A549 (cell line): ENCODE data around the gene TGFBR3.

ENCODE experiments used
- BCL3 ChIP-seq: fragments of >200 bp; sonication (Bioruptor Twin); formaldehyde crosslinking; IDR thresholded peaks from 3 replicates; pipeline ENCODE4 v1.6.1; 2016
- CBX8 ChIP-seq: fragments of 200-600 bp; sonication (generic); IDR thresholded peaks from 2 replicates; pipeline ENCODE4 v1.6.1; 2016
- E2F6 ChIP-seq: IDR thresholded peaks from 2 replicates; pipeline ENCODE4 v1.6.1; 2012; ENCODE audit warnings: low read depth, borderline replicate concordance
- EP300 ChIP-seq, 2 experiments: fragments of >200 bp; sonication (Bioruptor Twin); formaldehyde crosslinking; IDR thresholded peaks; 2 replicates in 1 of 2; 3 replicates in 1 of 2; pipeline ENCODE4 v1.6.1; 2016 to 2017
- HOXB13 ChIP-seq: fragments of 250-450 bp; sonication (Bioruptor Pico); IDR thresholded peaks from 2 replicates; pipeline ENCODE4 v1.5.0; 2020; ENCODE audit warnings: low read depth, mild to moderate bottlenecking, moderate library complexity
- MYC ChIP-seq: IDR thresholded peaks from 2 replicates; pipeline ENCODE4 v1.6.1; 2012; ENCODE audit warnings: mild to moderate bottlenecking, inconsistent platforms, low read length, improper control_type of control experiment, borderline replicate concordance
- POLR2A ChIP-seq: IDR thresholded peaks from 2 replicates; pipeline ENCODE4 v1.6.1; 2012; ENCODE audit warnings: mild to moderate bottlenecking, low read length
- REST ChIP-seq: fragments of 200-600 bp; sonication (generic); IDR thresholded peaks from 2 replicates; pipeline ENCODE4 v1.6.1; 2016; ENCODE audit warnings: antibody characterized with exemption, mild to moderate bottlenecking, moderate library complexity
- RFX5 ChIP-seq: fragments of 450-650 bp; IDR thresholded peaks from 2 replicates; pipeline ENCODE4 v1.7.1; 2014; ENCODE audit warnings: antibody characterized with exemption, mild to moderate bottlenecking, moderate library complexity
- SREBF2 ChIP-seq: fragments of 450-650 bp; IDR thresholded peaks from 2 replicates; pipeline ENCODE4 v1.6.1; 2014; ENCODE audit warnings: mild to moderate bottlenecking, moderate library complexity
- TFCP2L1 ChIP-seq: fragments of 250-450 bp; sonication (Bioruptor Pico); IDR thresholded peaks from 2 replicates; pipeline ENCODE4 v1.5.0; 2021; ENCODE audit warnings: mild to moderate bottlenecking
- USF2 ChIP-seq: fragments of 450-650 bp; IDR thresholded peaks from 2 replicates; pipeline ENCODE4 v1.6.1; 2014; ENCODE audit warnings: antibody characterized with exemption
- TF ChIP-seq, protein P1 (sequence below): fragments of >200 bp; sonication (Bioruptor Twin); formaldehyde crosslinking; IDR thresholded peaks from 3 replicates; pipeline ENCODE4 v1.5.1; 2016

- TF ChIP-seq TFCP2L1 = no peak
- TF ChIP-seq, protein P1, sequence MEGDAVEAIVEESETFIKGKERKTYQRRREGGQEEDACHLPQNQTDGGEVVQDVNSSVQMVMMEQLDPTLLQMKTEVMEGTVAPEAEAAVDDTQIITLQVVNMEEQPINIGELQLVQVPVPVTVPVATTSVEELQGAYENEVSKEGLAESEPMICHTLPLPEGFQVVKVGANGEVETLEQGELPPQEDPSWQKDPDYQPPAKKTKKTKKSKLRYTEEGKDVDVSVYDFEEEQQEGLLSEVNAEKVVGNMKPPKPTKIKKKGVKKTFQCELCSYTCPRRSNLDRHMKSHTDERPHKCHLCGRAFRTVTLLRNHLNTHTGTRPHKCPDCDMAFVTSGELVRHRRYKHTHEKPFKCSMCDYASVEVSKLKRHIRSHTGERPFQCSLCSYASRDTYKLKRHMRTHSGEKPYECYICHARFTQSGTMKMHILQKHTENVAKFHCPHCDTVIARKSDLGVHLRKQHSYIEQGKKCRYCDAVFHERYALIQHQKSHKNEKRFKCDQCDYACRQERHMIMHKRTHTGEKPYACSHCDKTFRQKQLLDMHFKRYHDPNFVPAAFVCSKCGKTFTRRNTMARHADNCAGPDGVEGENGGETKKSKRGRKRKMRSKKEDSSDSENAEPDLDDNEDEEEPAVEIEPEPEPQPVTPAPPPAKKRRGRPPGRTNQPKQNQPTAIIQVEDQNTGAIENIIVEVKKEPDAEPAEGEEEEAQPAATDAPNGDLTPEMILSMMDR = no peak
- no peak for TF ChIP-seq POLR2A
- TF ChIP-seq REST = no peak
- no peak for TF ChIP-seq BCL3
- no peak for TF ChIP-seq HOXB13
- no peak for TF ChIP-seq SREBF2
- no peak for TF ChIP-seq MYC
- no peak for TF ChIP-seq EP300 (IDR thresholded peaks at IDR 0.05)
- TF ChIP-seq E2F6 = no peak
- no peak for TF ChIP-seq RFX5
- TF ChIP-seq CBX8 = no peak
- TF ChIP-seq USF2 = no peak
These were observed 114.2 kb downstream of the TGFBR3 start for GRCh38 chr1:91771717-91772116.
